HepG2 (cell line): ENCODE results near the gene RIPOR1. TPM values are rescaled to one million over a fixed set of nuclear protein-coding genes. Genes with fewer than 3 reads are reported as not detected.

Experiments
- CENPX ChIP-seq: sonication (generic); formaldehyde crosslinking; IDR thresholded peaks from 2 replicates; pipeline ENCODE4 v1.9.0; 2021; ENCODE audit warnings: mild to moderate bottlenecking, missing genetic modification reagents, moderate library complexity
- HNF4G ChIP-seq, 2 experiments: sonication (generic) in 1 of 2; formaldehyde crosslinking in 1 of 2; IDR thresholded peaks; 2 replicates each; pipeline versions ENCODE4 v1.4.0 to v1.6.1; 2011 to 2020; ENCODE audit warnings: borderline replicate concordance in 2 of 2, low read depth in 2 of 2, mild to moderate bottlenecking in 2 of 2, low read length in 1 of 2, missing genetic modification reagents in 1 of 2, moderate library complexity in 1 of 2
- HOMEZ ChIP-seq: IDR thresholded peaks from 2 replicates; pipeline ENCODE4 v1.6.1; 2016; ENCODE audit warnings: low read depth
- HOXA9 ChIP-seq: sonication (generic); formaldehyde crosslinking; IDR thresholded peaks from 2 replicates; pipeline ENCODE4 v1.8.1; 2022; ENCODE audit warnings: missing genetic modification reagents, mild to moderate bottlenecking, moderate library complexity, borderline replicate concordance
- KDM5A ChIP-seq: fragments of 200-600 bp; sonication (generic); IDR thresholded peaks from 2 replicates; pipeline ENCODE4 v1.7.0; 2018; ENCODE audit warnings: antibody characterized with exemption, mild to moderate bottlenecking, low read length, borderline replicate concordance
- MAFK ChIP-seq, 2 experiments: IDR thresholded peaks in 1 of 2; conservative IDR thresholded peaks in 1 of 2; 2 replicates each; pipeline ENCODE4 v1.6.1; 2011; ENCODE audit warnings: improper control_type of control experiment in 2 of 2, low read length in 2 of 2
- MTF1 ChIP-seq: sonication (generic); formaldehyde crosslinking; IDR thresholded peaks from 2 replicates; pipeline ENCODE4 v1.5.0; 2020; ENCODE audit warnings: missing genetic modification reagents
- RERE ChIP-seq: IDR thresholded peaks from 2 replicates; pipeline ENCODE4 v1.6.1; 2016; ENCODE audit warnings: low read depth, missing genetic modification reagents, missing compliant biosample characterization
- SALL1 ChIP-seq: sonication (generic); formaldehyde crosslinking; IDR thresholded peaks from 2 replicates; pipeline ENCODE4 v1.8.0; 2022; ENCODE audit warnings: mild to moderate bottlenecking, missing genetic modification reagents
- SAP130 ChIP-seq: IDR thresholded peaks from 2 replicates; pipeline ENCODE4 v1.6.1; 2016; ENCODE audit warnings: low read depth
- ZNF556 ChIP-seq: sonication (generic); formaldehyde crosslinking; IDR thresholded peaks from 2 replicates; pipeline ENCODE4 v1.4.0; 2020; ENCODE audit warnings: mild to moderate bottlenecking, missing genetic modification reagents, borderline replicate concordance
- ZNF746 ChIP-seq: sonication (generic); formaldehyde crosslinking; IDR thresholded peaks from 2 replicates; pipeline ENCODE4 v1.8.0; 2022; ENCODE audit warnings: mild to moderate bottlenecking, missing genetic modification reagents
- ZNF792 ChIP-seq: IDR thresholded peaks from 2 replicates; pipeline ENCODE4 v1.6.1; 2016
- ZSCAN21 ChIP-seq: sonication (generic); formaldehyde crosslinking; IDR thresholded peaks from 2 replicates; pipeline ENCODE4 v1.8.0; 2022; ENCODE audit warnings: mild to moderate bottlenecking, missing genetic modification reagents, moderate library complexity, borderline replicate concordance
- polyA plus RNA-seq, 8 experiments: library from polyadenylated mRNA; depleted of rRNA in 3 of 8; stranded (reverse) in 7 of 8; unstranded in 1 of 8; fragments of >200 nt; fragmentation: Illumina TruSeq in 4 of 8; extraction: Trizol in 4 of 8; gene quantifications; 2 replicates each; pipeline versions ENCODE4 v1.2.1 to v1.2.3, GENCODE V29; 2011 to 2016; ENCODE audit warnings: low read depth in 4 of 8, missing spikeins in 1 of 8, mixed read lengths in 1 of 8; ENCODE audit not compliant: insufficient read depth in 1 of 8
- total RNA-seq, 5 experiments: library from RNA; depleted of rRNA; stranded (reverse); fragments of >200 nt; fragmentation: Illumina TruSeq; extraction: Trizol; gene quantifications; 2 replicates each; pipeline ENCODE4 v1.2.3, GENCODE V29; 2016; ENCODE audit warnings: low read depth in 1 of 5
- TF ChIP-seq, protein P1 (sequence below): sonication (generic); formaldehyde crosslinking; IDR thresholded peaks from 2 replicates; pipeline ENCODE4 v1.4.0; 2020; ENCODE audit warnings: missing genetic modification reagents, borderline replicate concordance
- TF ChIP-seq, protein P2 (sequence below): sonication (generic); formaldehyde crosslinking; IDR thresholded peaks from 2 replicates; pipeline ENCODE4 v1.5.0; 2020; ENCODE audit warnings: mild to moderate bottlenecking, missing genetic modification reagents, moderate library complexity
- TF ChIP-seq, protein P3 (sequence below): sonication (generic); formaldehyde crosslinking; IDR thresholded peaks from 2 replicates; pipeline ENCODE4 v1.5.0; 2020; ENCODE audit warnings: mild to moderate bottlenecking, low read depth, missing genetic modification reagents, borderline replicate concordance

RIPOR1 gene
- total and polyA plus RNA-seq, 2 of the 13 experiments (the other 11 are each of a cell fraction or from before 2014, with no cell fraction given) = 4.6 to 8.1 TPM

DNA sequence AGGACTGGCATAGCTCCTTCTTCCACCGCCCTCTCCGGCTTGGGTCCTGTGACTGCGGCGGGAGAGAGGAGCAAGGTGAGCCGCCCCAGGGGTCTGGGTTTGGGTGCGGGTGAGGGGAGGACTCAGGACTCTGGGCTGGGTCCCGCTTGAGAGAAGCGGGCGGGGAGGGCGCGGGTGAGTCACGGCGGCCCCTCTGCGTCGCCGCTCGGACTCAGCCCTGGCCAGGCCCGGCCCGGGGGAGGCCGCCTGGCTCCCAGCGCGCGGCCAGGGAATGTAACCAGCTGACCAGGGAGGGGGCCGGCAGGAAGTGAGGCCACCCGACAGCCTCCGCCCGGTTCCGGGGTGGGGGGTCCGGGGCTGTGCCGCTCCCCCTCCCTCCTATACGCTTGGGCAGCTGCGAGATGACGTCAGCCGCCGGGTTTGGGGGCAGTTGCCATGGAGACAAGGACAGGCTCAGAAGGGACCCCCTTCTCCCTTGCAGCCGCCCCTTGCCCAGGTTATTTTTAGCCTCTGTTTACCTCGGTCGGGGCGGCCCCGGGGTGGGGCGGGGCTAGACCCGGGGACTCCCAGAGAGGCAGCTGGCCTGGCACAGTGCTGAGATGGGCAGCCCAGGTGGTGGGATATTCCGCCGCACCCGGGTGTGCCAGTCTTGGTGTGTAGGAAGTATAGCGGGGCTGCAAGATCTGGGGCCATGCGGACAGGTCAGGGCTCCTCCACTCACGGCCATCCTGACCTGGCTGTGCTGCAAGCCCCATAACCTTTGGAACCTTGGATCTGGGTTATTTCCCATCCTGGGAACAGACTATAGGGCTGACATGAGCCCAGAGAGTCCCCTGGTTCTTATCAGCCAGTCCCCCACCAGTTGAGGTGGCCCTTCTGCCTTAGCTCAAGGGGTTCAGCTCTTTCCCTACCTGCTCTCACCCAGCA lies 1.6 kb downstream of the RIPOR1 start (continued):
- TF ChIP-seq RERE (CRISPR knock-in tag) (no peak), ZNF556 (CRISPR knock-in tag) (no peak), KDM5A (no peak), HNF4G (IDR thresholded peaks at IDR 0.05; ENCODE audit: borderline replicate concordance, low read depth, low read length) (no peak), HNF4G (CRISPR knock-in tag; IDR thresholded peaks at IDR 0.05; ENCODE audit: borderline replicate concordance, low read depth) (no peak), ZNF792 (CRISPR knock-in tag) (no peak), SAP130 (CRISPR knock-in tag) (peak; percentile 67), HOXA9 (CRISPR knock-in tag) (no peak), HOMEZ (no peak), MTF1 (CRISPR knock-in tag) (no peak), ZNF746 (CRISPR knock-in tag) (no peak), ZSCAN21 (CRISPR knock-in tag) (no peak), CENPX (CRISPR knock-in tag) (no peak), MAFK (conservative IDR thresholded peaks at IDR 0.05 in 1 of 2, IDR thresholded peaks at IDR 0.05 in 1 of 2; ENCODE audit: low read length in 2 of 2) (no peak), SALL1 (CRISPR knock-in tag) (0 out of 2 replicates have a peak, but pooled peaks have one; percentile 38)
- TF ChIP-seq, protein P1, sequence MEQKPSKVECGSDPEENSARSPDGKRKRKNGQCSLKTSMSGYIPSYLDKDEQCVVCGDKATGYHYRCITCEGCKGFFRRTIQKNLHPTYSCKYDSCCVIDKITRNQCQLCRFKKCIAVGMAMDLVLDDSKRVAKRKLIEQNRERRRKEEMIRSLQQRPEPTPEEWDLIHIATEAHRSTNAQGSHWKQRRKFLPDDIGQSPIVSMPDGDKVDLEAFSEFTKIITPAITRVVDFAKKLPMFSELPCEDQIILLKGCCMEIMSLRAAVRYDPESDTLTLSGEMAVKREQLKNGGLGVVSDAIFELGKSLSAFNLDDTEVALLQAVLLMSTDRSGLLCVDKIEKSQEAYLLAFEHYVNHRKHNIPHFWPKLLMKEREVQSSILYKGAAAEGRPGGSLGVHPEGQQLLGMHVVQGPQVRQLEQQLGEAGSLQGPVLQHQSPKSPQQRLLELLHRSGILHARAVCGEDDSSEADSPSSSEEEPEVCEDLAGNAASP (CRISPR knock-in tag) = no peak
- TF ChIP-seq, protein P2, sequence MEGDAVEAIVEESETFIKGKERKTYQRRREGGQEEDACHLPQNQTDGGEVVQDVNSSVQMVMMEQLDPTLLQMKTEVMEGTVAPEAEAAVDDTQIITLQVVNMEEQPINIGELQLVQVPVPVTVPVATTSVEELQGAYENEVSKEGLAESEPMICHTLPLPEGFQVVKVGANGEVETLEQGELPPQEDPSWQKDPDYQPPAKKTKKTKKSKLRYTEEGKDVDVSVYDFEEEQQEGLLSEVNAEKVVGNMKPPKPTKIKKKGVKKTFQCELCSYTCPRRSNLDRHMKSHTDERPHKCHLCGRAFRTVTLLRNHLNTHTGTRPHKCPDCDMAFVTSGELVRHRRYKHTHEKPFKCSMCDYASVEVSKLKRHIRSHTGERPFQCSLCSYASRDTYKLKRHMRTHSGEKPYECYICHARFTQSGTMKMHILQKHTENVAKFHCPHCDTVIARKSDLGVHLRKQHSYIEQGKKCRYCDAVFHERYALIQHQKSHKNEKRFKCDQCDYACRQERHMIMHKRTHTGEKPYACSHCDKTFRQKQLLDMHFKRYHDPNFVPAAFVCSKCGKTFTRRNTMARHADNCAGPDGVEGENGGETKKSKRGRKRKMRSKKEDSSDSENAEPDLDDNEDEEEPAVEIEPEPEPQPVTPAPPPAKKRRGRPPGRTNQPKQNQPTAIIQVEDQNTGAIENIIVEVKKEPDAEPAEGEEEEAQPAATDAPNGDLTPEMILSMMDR = no peak
- TF ChIP-seq, protein P3, sequence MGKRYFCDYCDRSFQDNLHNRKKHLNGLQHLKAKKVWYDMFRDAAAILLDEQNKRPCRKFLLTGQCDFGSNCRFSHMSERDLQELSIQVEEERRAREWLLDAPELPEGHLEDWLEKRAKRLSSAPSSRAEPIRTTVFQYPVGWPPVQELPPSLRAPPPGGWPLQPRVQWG (CRISPR knock-in tag) = no peak
